Esophagus muscularis mucosa (tissue), 3 donors: ENCODE results near the gene CCDC3.

Experiments used
- CTCF ChIP-seq, 3 experiments: fragments of 200-600 bp in 2 of 3; fragments of 450-650 bp in 1 of 3; sonication (generic) in 2 of 3; IDR thresholded peaks; one replicate each; pipeline ENCODE4 v1.5.1; 2017 to 2019; ENCODE audit warnings: antibody characterized with exemption in 3 of 3, mild to moderate bottlenecking in 2 of 3, moderate library complexity in 1 of 3
- POLR2A ChIP-seq: fragments of 450-650 bp; IDR thresholded peaks from one replicate; pipeline ENCODE4 v1.6.1; 2017; ENCODE audit warnings: antibody characterized with exemption, moderate library complexity, mild to moderate bottlenecking, low read depth

GRCh38 chr10:12911795-12912194, 89.7 kb downstream of the CCDC3 start:
- TF ChIP-seq CTCF (IDR thresholded peaks at IDR 0.05) = no peak
- TF ChIP-seq POLR2A = no peak
